Epithelial cell of proximal tubule (primary cell): Measurements from ENCODE around the gene ZNF280A. TPM values are rescaled to one million over a fixed set of nuclear protein-coding genes. Genes with fewer than 3 reads are reported as not detected.
"Not testable (repeated sequence)": the region's sequence is repeated elsewhere in the genome, so short reads cannot be mapped to it uniquely, and the experiment has no call there.

ENCODE experiments used
- DNase-seq: peaks from one replicate; pipeline ENCODE4 v3.0.0-alpha.2; 2011; ENCODE audit warnings: low read depth
- H3K4me3 ChIP-seq: 2 replicates; pipeline ENCODE4 v1.5.1; 2011; ENCODE audit warnings: low read depth, mild to moderate bottlenecking, low read length
- total RNA-seq: library from RNA; depleted of rRNA; stranded (reverse); fragments of >200 nt; gene quantifications from 2 replicates; pipeline ENCODE4 v1.2.3, GENCODE V29; 2015
- TF ChIP-seq, protein P1 (sequence below): conservative IDR thresholded peaks from 2 replicates; pipeline ENCODE4 v1.5.1; 2012; ENCODE audit warnings: low read depth, mild to moderate bottlenecking, low read length

The ZNF280A gene
- total RNA-seq, 1 donor from 2014 or later: not detected

GRCh38 chr22:22523494-22523893, 3.4 kb upstream of the ZNF280A start:
- no peak overlapping the region for H3K4me3 ChIP-seq
- DNase-seq: no peak
- TF ChIP-seq, protein P1, sequence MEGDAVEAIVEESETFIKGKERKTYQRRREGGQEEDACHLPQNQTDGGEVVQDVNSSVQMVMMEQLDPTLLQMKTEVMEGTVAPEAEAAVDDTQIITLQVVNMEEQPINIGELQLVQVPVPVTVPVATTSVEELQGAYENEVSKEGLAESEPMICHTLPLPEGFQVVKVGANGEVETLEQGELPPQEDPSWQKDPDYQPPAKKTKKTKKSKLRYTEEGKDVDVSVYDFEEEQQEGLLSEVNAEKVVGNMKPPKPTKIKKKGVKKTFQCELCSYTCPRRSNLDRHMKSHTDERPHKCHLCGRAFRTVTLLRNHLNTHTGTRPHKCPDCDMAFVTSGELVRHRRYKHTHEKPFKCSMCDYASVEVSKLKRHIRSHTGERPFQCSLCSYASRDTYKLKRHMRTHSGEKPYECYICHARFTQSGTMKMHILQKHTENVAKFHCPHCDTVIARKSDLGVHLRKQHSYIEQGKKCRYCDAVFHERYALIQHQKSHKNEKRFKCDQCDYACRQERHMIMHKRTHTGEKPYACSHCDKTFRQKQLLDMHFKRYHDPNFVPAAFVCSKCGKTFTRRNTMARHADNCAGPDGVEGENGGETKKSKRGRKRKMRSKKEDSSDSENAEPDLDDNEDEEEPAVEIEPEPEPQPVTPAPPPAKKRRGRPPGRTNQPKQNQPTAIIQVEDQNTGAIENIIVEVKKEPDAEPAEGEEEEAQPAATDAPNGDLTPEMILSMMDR: no peak

DNA sequence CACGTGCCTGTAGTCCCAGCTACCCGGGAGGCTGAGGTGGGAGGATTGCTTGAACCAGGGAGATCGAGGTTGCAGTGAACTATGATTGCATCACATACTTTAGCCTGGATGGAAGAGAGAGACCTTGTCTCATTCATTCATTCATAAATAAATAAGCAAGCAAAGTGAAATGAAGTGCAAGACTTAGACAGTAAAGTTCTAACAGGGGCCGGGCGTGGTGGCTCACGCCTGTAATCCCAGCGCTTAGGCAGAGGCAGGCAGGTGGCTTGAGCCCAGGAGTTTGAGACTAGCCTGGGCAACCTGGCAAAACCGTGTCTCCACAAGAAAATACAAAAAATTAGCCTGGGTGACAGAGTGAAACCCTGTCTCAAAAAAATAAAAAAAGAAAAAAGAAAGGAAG, 1.6 kb upstream of the ZNF280A start:
- TF ChIP-seq, protein P1: no peak
- no peak for DNase-seq
- no peak overlapping the region for H3K4me3 ChIP-seq

DNA sequence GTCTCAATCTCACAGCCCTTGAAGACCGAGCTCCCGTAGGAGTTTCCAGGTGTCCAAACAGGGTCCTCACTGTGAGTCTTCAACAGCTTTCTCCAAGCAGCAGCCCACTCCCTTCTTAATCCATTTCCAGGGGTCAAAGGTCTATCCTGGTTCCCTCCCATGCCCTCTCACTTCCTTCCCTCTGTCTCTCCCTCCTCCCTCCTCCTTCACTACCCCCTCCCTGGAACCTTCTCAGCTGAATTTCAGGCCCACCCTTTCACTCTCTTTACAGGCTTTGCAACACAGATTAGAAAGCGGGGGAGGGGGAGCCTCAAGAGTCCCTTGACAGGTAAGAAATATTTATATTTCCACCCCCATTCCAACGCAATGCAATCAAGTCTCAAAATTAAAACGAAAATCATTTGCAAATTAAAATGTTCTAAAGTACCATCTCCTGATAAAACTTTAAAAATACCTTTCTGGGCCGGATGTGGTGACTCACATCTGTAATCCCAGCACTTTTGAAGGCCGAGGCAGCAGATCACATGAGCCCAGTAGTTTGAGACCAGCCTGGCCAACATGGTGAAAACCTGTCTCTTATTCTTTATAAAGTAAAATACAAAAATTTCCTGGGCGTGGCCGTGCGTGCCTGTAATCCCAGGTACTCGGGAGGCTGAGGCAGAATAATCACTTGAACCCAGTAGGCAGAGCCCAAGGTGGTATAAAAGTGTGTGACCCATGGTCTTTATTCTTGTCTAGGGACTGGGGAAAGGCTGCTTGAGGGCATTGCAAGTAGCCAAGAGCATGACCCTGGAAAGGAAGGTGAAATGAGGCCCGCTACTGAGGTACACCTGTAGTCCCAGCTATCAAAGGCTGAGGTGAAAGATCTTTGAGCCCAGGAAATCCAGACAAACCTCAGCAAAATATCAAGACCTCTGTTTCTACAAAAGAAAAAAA, 865 bp upstream of the ZNF280A start:
- no peak for DNase-seq
- no peak overlapping the region for H3K4me3 ChIP-seq
- TF ChIP-seq, protein P1: no peak

- TF ChIP-seq, protein P1: no peak
- H3K4me3 ChIP-seq: no peak overlapping the region
- DNase-seq: no peak
Observed at GRCh38 chr22:22519591-22519990, 479 bp downstream of the ZNF280A start.

DNA sequence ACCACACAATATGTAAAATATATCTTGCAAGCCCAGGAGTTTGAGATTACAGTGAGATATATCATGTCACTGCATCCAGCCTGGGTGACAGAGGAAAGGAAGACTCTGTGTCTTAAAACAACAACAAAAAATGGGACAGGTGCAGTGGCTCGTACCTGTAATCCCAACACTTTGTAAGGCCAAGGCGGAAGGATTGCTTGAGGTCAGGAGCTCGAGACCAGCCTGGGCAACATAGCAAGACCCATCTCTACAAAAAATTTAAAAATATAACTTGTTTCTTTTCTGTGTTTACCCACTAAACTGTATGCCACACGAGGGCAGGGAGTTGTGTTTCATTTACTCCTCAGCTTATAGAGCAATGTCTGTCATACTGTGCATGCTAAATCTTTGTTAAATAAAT, 3.1 kb downstream of the ZNF280A start:
- no peak for DNase-seq
- no peak overlapping the region for H3K4me3 ChIP-seq
- TF ChIP-seq, protein P1: no peak

DNA sequence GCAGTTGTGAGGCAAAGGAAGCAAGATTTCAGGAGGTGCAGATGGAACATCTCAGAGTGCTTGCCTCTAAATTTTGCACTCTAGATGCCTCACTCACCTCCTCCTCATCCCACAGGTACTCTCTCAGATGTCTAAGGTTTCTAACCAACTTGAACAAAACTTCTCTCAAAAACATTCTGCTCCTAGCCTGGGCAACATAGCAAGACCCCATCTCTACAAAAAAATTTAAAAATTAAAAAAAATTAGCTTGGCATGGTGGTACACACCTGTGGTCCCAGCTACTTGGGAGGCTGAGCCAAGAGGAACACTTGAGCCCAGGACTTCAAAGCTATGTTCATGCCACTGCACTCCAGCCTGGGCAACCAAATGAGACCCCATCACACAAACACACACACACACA, 4.2 kb downstream of the ZNF280A start:
- H3K4me3 ChIP-seq: no peak overlapping the region
- TF ChIP-seq, protein P1: no peak

DNA sequence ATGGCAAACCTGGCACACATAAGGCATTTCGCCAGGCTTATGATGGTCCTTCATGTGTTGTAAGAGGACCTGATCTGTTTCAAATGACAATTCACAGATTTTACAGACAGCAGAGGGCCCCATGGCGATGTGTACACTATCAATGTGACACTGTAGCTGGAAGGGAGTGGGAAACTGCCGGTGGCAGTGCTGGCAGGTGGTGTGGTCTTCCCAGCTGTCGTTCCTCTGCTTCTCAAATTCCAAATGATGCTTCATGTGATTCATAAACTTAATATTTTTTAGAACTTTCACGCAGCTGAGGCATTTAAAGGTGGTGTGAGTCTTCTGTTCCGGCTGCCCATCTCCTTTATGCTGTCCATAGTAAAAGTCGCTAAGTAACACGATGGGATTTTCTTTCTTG, 5.6 kb downstream of the ZNF280A start:
- not testable (repeated sequence) for H3K4me3 ChIP-seq, DNase-seq

More for the DNA sequence above, 4.2 kb downstream of the ZNF280A start:
- no peak for DNase-seq
